Mucosa of descending colon (tissue), 3 donors: Measurements from ENCODE around the gene TEAD1. TPM values are rescaled to one million over a fixed set of nuclear protein-coding genes. Genes with fewer than 3 reads are reported as not detected.

ENCODE experiments used
- ATAC-seq: fragments of 200-7000 bp; cut with Tn5 transposase; one replicate; pipeline ENCODE4 v1.9.1; 2020; ENCODE audit warnings: mild to moderate bottlenecking, moderate library complexity
- DNase-seq, 3 donors: peaks; one replicate each; pipeline ENCODE4 v3.0.0-alpha.2; 2020
- H3K36me3 ChIP-seq: fragments of 200-600 bp; one replicate; pipeline ENCODE4 v1.8.0; 2021; ENCODE audit warnings: low read depth, mild to moderate bottlenecking
- H3K4me1 ChIP-seq: fragments of 200-600 bp; one replicate; pipeline ENCODE4 v1.8.0; 2021; ENCODE audit warnings: low read depth, mild to moderate bottlenecking
- H3K4me3 ChIP-seq: fragments of 200-600 bp; one replicate; pipeline ENCODE4 v1.8.0; 2021; ENCODE audit warnings: mild to moderate bottlenecking
- H3K9me3 ChIP-seq: fragments of 200-600 bp; one replicate; pipeline ENCODE4 v1.8.0; 2021; ENCODE audit warnings: mild to moderate bottlenecking
- CTCF ChIP-seq: fragments of 200-600 bp; IDR thresholded peaks from one replicate; pipeline ENCODE4 v1.8.0; 2022; ENCODE audit warnings: antibody characterized with exemption, mild to moderate bottlenecking
- intact Hi-C, 2 donors: fragments of 100-400 bp; cut with DNase I in 1 of 2; cut with micrococcal nuclease in 1 of 2; formaldehyde crosslinking; loops; one replicate each; pipeline versions ENCODE4 v1.11.0 to v1.11.1; 2022; cut with DNase I, micrococcal nuclease
- total RNA-seq, 3 donors: library from RNA; stranded (reverse); fragmentation: NEBNext Ultra II Directional in 2 of 3; extraction: Animal tissue kit (Norgen Biotek cat#: 25700) in 2 of 3; gene quantifications; one replicate each; pipeline versions ENCODE4 v1.2.1 to v1.2.4, GENCODE V29; 2021 to 2023
- donor health status: DM: no; HTN: no; CAD: no; lungs with moderate emphysema.
- donor health status: DM: no; HTN: no; CAD: no.
- donor health status: DM: no; HTN: yes; CAD: no.

Gene TEAD1
- total RNA-seq, 3 donors from 2014 or later = 33.2 to 196 (median 41.1) TPM

GRCh38 chr11:12914400-12914912 is 240.2 kb downstream of the TEAD1 start:
- Histone ChIP-seq H3K36me3 (no peaks in the 10 kb centered on the region), H3K9me3 (no peaks in the 10 kb centered on the region), H3K4me3 (no peak overlapping the region), H3K4me1 (no peaks in the 10 kb centered on the region)
- ATAC-seq = peak; percentile 58
- peak in 2 of 3 donors; percentile 37 to 59 for DNase-seq
- intact Hi-C loops = no loop called here
- peak; percentile 24 for TF ChIP-seq CTCF

- DNase-seq (no peak), ATAC-seq (no peak)
- Histone ChIP-seq H3K4me3 (no peak overlapping the region), H3K36me3 (no peaks in the 10 kb centered on the region), H3K4me1 (no peaks in the 10 kb centered on the region), H3K9me3 (no peaks in the 10 kb centered on the region)
- TF ChIP-seq CTCF = no peak
- intact Hi-C loops = no loop called here
Measured at GRCh38 chr11:12915093-12915492, 240.9 kb downstream of the TEAD1 start.

- ATAC-seq = no peak
- no peak for DNase-seq
- H3K4me3 ChIP-seq = no peak overlapping the region
- intact Hi-C loops = no loop called here
- H3K4me1 ChIP-seq = no peaks in the 10 kb centered on the region
- no peak for TF ChIP-seq CTCF
- no peaks in the 10 kb centered on the region for H3K9me3 ChIP-seq
- no peaks in the 10 kb centered on the region for H3K36me3 ChIP-seq
Measured at GRCh38 chr11:12917822-12918221, 243.6 kb downstream of the TEAD1 start.

- no peak overlapping the region for H3K4me3 ChIP-seq
- no peaks in the 10 kb centered on the region for H3K9me3 ChIP-seq
- H3K36me3 ChIP-seq = no peaks in the 10 kb centered on the region
- TF ChIP-seq CTCF = no peak
- intact Hi-C loops = no loop called here
- DNase-seq = no peak
- no peak for ATAC-seq
- H3K4me1 ChIP-seq = no peaks in the 10 kb centered on the region
Measured at GRCh38 chr11:12918667-12919066, 244.4 kb downstream of the TEAD1 start.

GRCh38 chr11:12922418-12922817 is 248.2 kb downstream of the TEAD1 start:
- no peaks in the 10 kb centered on the region for H3K9me3 ChIP-seq
- H3K36me3 ChIP-seq = no peaks in the 10 kb centered on the region
- intact Hi-C loops = no loop called here
- TF ChIP-seq CTCF = no peak
- ATAC-seq = no peak
- no peak overlapping the region for H3K4me3 ChIP-seq
- no peaks in the 10 kb centered on the region for H3K4me1 ChIP-seq
- no peak for DNase-seq

GRCh38 chr11:12922980-12923507 is 248.8 kb downstream of the TEAD1 start:
- H3K9me3 ChIP-seq = no peaks in the 10 kb centered on the region
- H3K36me3 ChIP-seq = no peaks in the 10 kb centered on the region
- H3K4me1 ChIP-seq = no peaks in the 10 kb centered on the region
- intact Hi-C loops = no loop called here
- TF ChIP-seq CTCF = no peak
- no peak overlapping the region for H3K4me3 ChIP-seq
- no peak for ATAC-seq
- no peak for DNase-seq
